Tibial artery (tissue), 4 donors: ENCODE measurements around the gene TXLNG.

Experiments used
- DNase-seq, 2 donors: peaks; one replicate each; pipeline ENCODE4 v3.0.0-alpha.2; 2019
- H3K27ac ChIP-seq, 2 donors: fragments of 200-600 bp; sonication (generic) in 1 of 2; 1 replicate in 1 of 2; 2 replicates in 1 of 2; pipeline ENCODE4 v1.5.1; 2018 to 2019; ENCODE audit warnings: mild to moderate bottlenecking in 1 of 2
- H3K27me3 ChIP-seq, 2 donors: fragments of 200-600 bp; sonication (generic) in 1 of 2; one replicate each; pipeline versions ENCODE4 v1.5.1 to v1.6.0; 2016 to 2019
- H3K36me3 ChIP-seq, 3 donors: fragments of 200-600 bp; sonication (generic) in 2 of 3; one replicate each; pipeline ENCODE4 v1.5.1; 2016 to 2019; ENCODE audit warnings: mild to moderate bottlenecking in 2 of 3
- H3K4me1 ChIP-seq, 4 donors: fragments of 200-600 bp; sonication (generic) in 2 of 4; 1 replicate in 3 of 4; 2 replicates in 1 of 4; pipeline ENCODE4 v1.5.1; 2016 to 2019
- H3K4me3 ChIP-seq, 2 donors: fragments of 200-600 bp; sonication (generic) in 1 of 2; 1 replicate in 1 of 2; 2 replicates in 1 of 2; pipeline ENCODE4 v1.5.1; 2018 to 2019; ENCODE audit warnings: mild to moderate bottlenecking in 2 of 2
- H3K9me3 ChIP-seq, 3 donors: fragments of 200-600 bp; sonication (generic) in 1 of 3; one replicate each; pipeline ENCODE4 v1.5.1; 2016 to 2019
- intact Hi-C: fragments of 100-400 bp; cut with DNase I; formaldehyde crosslinking; loops from one replicate; pipeline ENCODE4 v1.15.0; 2023; ENCODE audit warnings: low total_unique reads
- TF ChIP-seq, protein P1 (sequence below), 2 experiments: fragments of 200-600 bp in 1 of 2; fragments of 450-650 bp in 1 of 2; IDR thresholded peaks; one replicate each; pipeline ENCODE4 v1.5.1; 2017 to 2019; ENCODE audit warnings: antibody characterized with exemption in 2 of 2, mild to moderate bottlenecking in 1 of 2, moderate library complexity in 1 of 2

TXLNG gene

DNA sequence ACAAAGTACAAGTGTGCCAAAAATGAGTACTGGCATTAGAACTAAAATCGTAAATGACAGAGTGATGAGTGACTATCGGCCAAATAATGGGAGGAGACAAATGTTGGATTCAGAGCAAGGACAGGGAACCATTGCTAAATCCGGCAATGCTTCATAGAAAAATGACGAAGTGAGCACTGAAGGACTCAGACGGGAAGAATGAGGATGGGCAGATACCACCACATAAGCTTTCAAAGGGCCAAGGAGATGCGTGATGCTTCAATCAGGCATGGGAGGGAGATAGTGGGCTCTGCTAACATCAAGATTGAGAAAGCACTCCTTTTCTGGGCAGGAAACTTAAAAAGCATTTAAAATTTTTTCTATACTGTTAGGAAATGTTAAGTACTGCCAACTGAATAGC lies 62.3 kb downstream of the TXLNG start:
- H3K4me1 ChIP-seq: peaks cover 0 to 2% (median 0%) of the 10 kb centered on the region in 4 donors
- no peaks in the 10 kb centered on the region for H3K9me3 ChIP-seq
- intact Hi-C loops: no loop called here
- H3K27ac ChIP-seq: no peak overlapping the region
- TF ChIP-seq, protein P1, sequence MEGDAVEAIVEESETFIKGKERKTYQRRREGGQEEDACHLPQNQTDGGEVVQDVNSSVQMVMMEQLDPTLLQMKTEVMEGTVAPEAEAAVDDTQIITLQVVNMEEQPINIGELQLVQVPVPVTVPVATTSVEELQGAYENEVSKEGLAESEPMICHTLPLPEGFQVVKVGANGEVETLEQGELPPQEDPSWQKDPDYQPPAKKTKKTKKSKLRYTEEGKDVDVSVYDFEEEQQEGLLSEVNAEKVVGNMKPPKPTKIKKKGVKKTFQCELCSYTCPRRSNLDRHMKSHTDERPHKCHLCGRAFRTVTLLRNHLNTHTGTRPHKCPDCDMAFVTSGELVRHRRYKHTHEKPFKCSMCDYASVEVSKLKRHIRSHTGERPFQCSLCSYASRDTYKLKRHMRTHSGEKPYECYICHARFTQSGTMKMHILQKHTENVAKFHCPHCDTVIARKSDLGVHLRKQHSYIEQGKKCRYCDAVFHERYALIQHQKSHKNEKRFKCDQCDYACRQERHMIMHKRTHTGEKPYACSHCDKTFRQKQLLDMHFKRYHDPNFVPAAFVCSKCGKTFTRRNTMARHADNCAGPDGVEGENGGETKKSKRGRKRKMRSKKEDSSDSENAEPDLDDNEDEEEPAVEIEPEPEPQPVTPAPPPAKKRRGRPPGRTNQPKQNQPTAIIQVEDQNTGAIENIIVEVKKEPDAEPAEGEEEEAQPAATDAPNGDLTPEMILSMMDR (IDR thresholded peaks at IDR 0.05): no peak
- no peak overlapping the region for H3K4me3 ChIP-seq
- DNase-seq: no peak
- H3K27me3 ChIP-seq: no peaks in the 10 kb centered on the region
- peaks cover 0 to 68% (median 59%) of the 10 kb centered on the region in 3 donors for H3K36me3 ChIP-seq

- Histone ChIP-seq H3K9me3 (no peaks in the 10 kb centered on the region), H3K4me3 (no peak overlapping the region), H3K27ac (no peak overlapping the region), H3K4me1 (no peaks in the 10 kb centered on the region), H3K36me3 (peaks cover 0 to 58% (median 44%) of the 10 kb centered on the region in 3 donors), H3K27me3 (no peaks in the 10 kb centered on the region)
- DNase-seq: no peak
- intact Hi-C loops: no loop called here
- TF ChIP-seq, protein P1 (IDR thresholded peaks at IDR 0.05): no peak
Observed at GRCh38 chrX:16851421-16851820, 65.2 kb downstream of the TXLNG start.

- TF ChIP-seq, protein P1 (IDR thresholded peaks at IDR 0.05): no peak
- Histone ChIP-seq H3K27ac (no peak overlapping the region), H3K4me1 (no peaks in the 10 kb centered on the region), H3K36me3 (peaks cover 0 to 55% (median 43%) of the 10 kb centered on the region in 3 donors), H3K27me3 (no peaks in the 10 kb centered on the region), H3K9me3 (no peaks in the 10 kb centered on the region), H3K4me3 (no peak overlapping the region)
- intact Hi-C loops: no loop called here
- no peak for DNase-seq
Observed at GRCh38 chrX:16851827-16852226, 65.6 kb downstream of the TXLNG start.

DNA sequence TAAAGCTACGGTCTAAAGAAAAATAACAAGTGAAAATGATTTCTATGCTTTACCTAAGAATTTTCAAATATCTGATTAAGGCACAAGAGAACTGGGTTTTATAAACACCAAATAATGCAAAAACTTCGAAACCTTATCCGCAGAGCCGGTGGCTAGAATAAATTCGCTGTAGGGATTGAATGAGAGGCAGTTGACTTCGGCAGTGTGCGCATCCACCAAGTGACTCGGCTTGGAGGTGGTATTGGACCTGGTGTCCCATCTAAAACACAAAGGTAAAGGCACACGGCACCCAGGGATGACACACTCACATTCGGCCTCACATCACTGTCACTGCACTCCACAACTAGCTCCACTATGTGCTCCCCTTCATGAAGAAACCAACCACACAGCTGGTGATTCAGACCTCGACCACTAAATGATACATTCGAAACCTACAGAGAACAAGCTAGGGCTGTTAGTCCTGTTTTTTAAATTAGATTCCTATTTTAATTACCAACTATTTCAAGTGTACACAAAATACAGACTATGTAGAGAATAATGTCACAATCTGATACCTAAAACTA lies 66.4 kb downstream of the TXLNG start:
- TF ChIP-seq, protein P1 (IDR thresholded peaks at IDR 0.05): no peak
- intact Hi-C loops: no loop called here
- no peaks in the 10 kb centered on the region for H3K9me3 ChIP-seq
- no peak overlapping the region for H3K4me3 ChIP-seq
- no peaks in the 10 kb centered on the region for H3K27me3 ChIP-seq
- no peak overlapping the region for H3K27ac ChIP-seq
- peaks cover 0 to 54% (median 43%) of the 10 kb centered on the region in 3 donors for H3K36me3 ChIP-seq
- H3K4me1 ChIP-seq: no peaks in the 10 kb centered on the region
- no peak for DNase-seq

GRCh38 chrX:16853537-16853936 lies 67.3 kb downstream of the TXLNG start:
- Histone ChIP-seq H3K9me3 (no peaks in the 10 kb centered on the region), H3K27me3 (no peaks in the 10 kb centered on the region), H3K36me3 (peaks cover 0 to 53% (median 48%) of the 10 kb centered on the region in 3 donors), H3K4me3 (no peak overlapping the region), H3K27ac (no peak overlapping the region), H3K4me1 (no peaks in the 10 kb centered on the region)
- TF ChIP-seq, protein P1 (IDR thresholded peaks at IDR 0.05): no peak
- intact Hi-C loops: no loop called here
- DNase-seq: no peak
